NCI-H2196 (cell line): ENCODE measurements around the gene ANKMY2.
A peak's percentile ranks its signal among the peaks of the same experiment; 100 is the strongest.
"Not testable (repeated sequence)": the region's sequence is repeated elsewhere in the genome, so short reads cannot be mapped to it uniquely, and the experiment has no call there.

Experiments used
- DNase-seq: peaks from one replicate; lab custom pipeline; 2025; ENCODE audit not compliant: unreplicated experiment; lab: John Stamatoyannopoulos, UW

Gene ANKMY2

GRCh38 chr7:16627236-16627635 is 18.3 kb downstream of the ANKMY2 start:
- DNase-seq = no peak

- no peak for DNase-seq
Observed at GRCh38 chr7:16626388-16626787, 19.2 kb downstream of the ANKMY2 start.

GRCh38 chr7:16619979-16620408 is 25.6 kb downstream of the ANKMY2 start:
- no peak for DNase-seq

GRCh38 chr7:16616542-16616941 is 29.0 kb downstream of the ANKMY2 start:
- no peak for DNase-seq

GRCh38 chr7:16616122-16616521 is 29.4 kb downstream of the ANKMY2 start:
- no peak for DNase-seq

- DNase-seq = no peak
Observed at GRCh38 chr7:16615228-16615627, 30.3 kb downstream of the ANKMY2 start.

- no peak for DNase-seq
Observed at GRCh38 chr7:16611711-16612110, 33.8 kb downstream of the ANKMY2 start.

GRCh38 chr7:16609842-16610450 is 35.6 kb downstream of the ANKMY2 start:
- no peak for DNase-seq

GRCh38 chr7:16606704-16607103 is 38.9 kb downstream of the ANKMY2 start:
- no peak for DNase-seq

- no peak for DNase-seq
Observed at GRCh38 chr7:16604054-16604453, 41.5 kb downstream of the ANKMY2 start.

- no peak for DNase-seq
Observed at GRCh38 chr7:16603633-16604032, 41.9 kb downstream of the ANKMY2 start.

- DNase-seq = no peak
Observed at GRCh38 chr7:16599860-16600259, 45.7 kb downstream of the ANKMY2 start.

- DNase-seq = no peak
Observed at GRCh38 chr7:16598015-16598414, 47.5 kb downstream of the ANKMY2 start.

- not testable (repeated sequence) for DNase-seq
Observed at GRCh38 chr7:16595596-16595995, 50.0 kb downstream of the ANKMY2 start.

- DNase-seq = no peak
Observed at GRCh38 chr7:16594676-16595075, 50.9 kb downstream of the ANKMY2 start.

GRCh38 chr7:16594061-16594460 is 51.5 kb downstream of the ANKMY2 start:
- no peak for DNase-seq

GRCh38 chr7:16592395-16592794 is 53.2 kb downstream of the ANKMY2 start:
- DNase-seq = no peak

- peak; percentile 8 for DNase-seq
Observed at GRCh38 chr7:16590424-16590823, 55.1 kb downstream of the ANKMY2 start.

- DNase-seq = no peak
Observed at GRCh38 chr7:16589881-16590280, 55.7 kb downstream of the ANKMY2 start.

- no peak for DNase-seq
Observed at GRCh38 chr7:16587790-16588189, 57.8 kb downstream of the ANKMY2 start.

- no peak for DNase-seq
Observed at GRCh38 chr7:16587129-16587528, 58.4 kb downstream of the ANKMY2 start.

GRCh38 chr7:16586081-16586874 is 59.3 kb downstream of the ANKMY2 start:
- DNase-seq = no peak

- DNase-seq = no peak
Observed at GRCh38 chr7:16585540-16585939, 60.0 kb downstream of the ANKMY2 start.
